Osteoblast (primary cell): Measurements from ENCODE around the gene GNG2. TPM values are rescaled to one million over a fixed set of nuclear protein-coding genes. Genes with fewer than 3 reads are reported as not detected.

Source experiments
- DNase-seq: peaks from one replicate; pipeline ENCODE4 v3.0.0; 2011; ENCODE audit warnings: low spot score, mixed read lengths; ENCODE audit not compliant: insufficient read length; ENCODE audit errors: missing footprints
- H2AFZ ChIP-seq: 2 replicates; pipeline ENCODE4 v1.6.0; 2011; ENCODE audit warnings: mild to moderate bottlenecking, low read length
- H3K27ac ChIP-seq: 2 replicates; pipeline ENCODE4 v1.5.1; 2011; ENCODE audit warnings: mild to moderate bottlenecking, low read depth, low read length, moderate library complexity
- H3K27me3 ChIP-seq: 2 replicates; pipeline ENCODE4 v1.6.0; 2012; ENCODE audit warnings: mild to moderate bottlenecking, control low read depth, inconsistent platforms, low read length, moderate library complexity; ENCODE audit not compliant: insufficient read depth
- H3K36me3 ChIP-seq: 2 replicates; pipeline ENCODE4 v1.5.1; 2011; ENCODE audit warnings: mild to moderate bottlenecking, low read length, control low read depth, moderate library complexity; ENCODE audit not compliant: insufficient read depth
- H3K4me1 ChIP-seq: 2 replicates; pipeline ENCODE4 v1.5.1; 2011; ENCODE audit warnings: mild to moderate bottlenecking, low read length, control low read depth, moderate library complexity; ENCODE audit not compliant: insufficient read depth
- H3K4me2 ChIP-seq: 2 replicates; pipeline ENCODE4 v1.6.0; 2011; ENCODE audit warnings: mild to moderate bottlenecking, low read length; ENCODE audit not compliant: insufficient read depth
- H3K4me3 ChIP-seq: fragments of 200-600 bp; sonication (generic); 3 replicates; pipeline ENCODE4 v1.5.1; 2012; ENCODE audit warnings: mild to moderate bottlenecking, low read length, inconsistent platforms; ENCODE audit not compliant: insufficient read depth
- H3K79me2 ChIP-seq: 2 replicates; pipeline ENCODE4 v1.6.0; 2012; ENCODE audit warnings: mild to moderate bottlenecking, low read length, control low read depth, inconsistent platforms; ENCODE audit not compliant: insufficient read depth
- H3K9me3 ChIP-seq: 2 replicates; pipeline ENCODE4 v1.5.1; 2011; ENCODE audit warnings: low read depth, low read length, control low read depth
- H4K20me1 ChIP-seq: 2 replicates; pipeline ENCODE4 v1.6.0; 2012; ENCODE audit warnings: mild to moderate bottlenecking, low read length, control low read depth; ENCODE audit not compliant: insufficient read depth
- total RNA-seq: library from RNA; depleted of rRNA; stranded (reverse); fragments of >200 nt; gene quantifications from 2 replicates; pipeline ENCODE4 v1.2.3, GENCODE V29; 2012
- TF ChIP-seq, protein P1 (sequence below): IDR thresholded peaks from 2 replicates; pipeline ENCODE4 v1.5.1; 2011; ENCODE audit warnings: mild to moderate bottlenecking, low read depth, low read length, moderate library complexity; ENCODE audit errors: extremely low read depth

Gene GNG2
- total RNA-seq, 1 donor, result 9.8 TPM

DNA sequence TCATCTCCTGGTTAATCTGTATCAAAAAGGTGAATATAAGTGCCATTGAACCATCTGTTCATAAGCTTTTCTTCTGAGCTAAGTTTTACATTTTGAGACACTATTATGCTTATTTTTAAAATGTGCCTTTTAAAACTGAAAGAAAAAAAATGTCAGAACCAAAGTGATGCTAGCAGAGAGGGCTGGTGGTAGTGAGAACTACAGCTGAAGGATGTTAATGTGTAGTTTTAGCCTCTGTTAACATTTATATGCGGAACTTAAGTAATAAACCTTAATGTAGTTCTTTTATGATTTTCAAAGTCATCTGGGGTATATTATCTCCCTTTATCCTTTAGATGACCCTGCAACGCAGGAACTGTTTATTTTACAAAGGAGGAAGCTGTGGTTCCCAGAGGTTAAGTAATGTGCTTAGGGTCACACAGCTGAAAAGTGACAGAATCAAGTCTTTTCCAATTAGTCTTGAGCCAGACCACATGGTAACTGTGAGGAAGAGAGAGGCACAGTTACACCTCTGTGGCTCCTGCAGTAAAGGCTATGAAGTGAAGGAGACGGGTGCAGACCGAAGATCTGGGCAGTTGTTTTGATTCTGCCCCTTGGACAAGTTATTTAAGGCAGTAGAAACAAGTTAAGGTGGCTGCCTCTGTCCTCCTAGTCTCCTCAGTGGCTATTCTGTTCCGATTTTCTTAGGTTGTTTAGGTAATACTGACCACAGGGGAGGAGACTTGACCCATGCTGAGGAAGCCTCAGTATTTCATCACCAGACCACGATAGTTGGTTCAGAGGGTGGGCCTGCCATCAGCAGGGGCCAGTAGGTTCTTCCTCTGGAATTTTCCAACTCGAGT, 23.9 kb downstream of the GNG2 start:
- Histone ChIP-seq H3K4me3 (no peak overlapping the region), H3K27ac (no peak overlapping the region), H3K4me1 (peaks cover 5% of the 10 kb centered on the region), H3K27me3 (no peaks in the 10 kb centered on the region), H3K4me2 (peak overlapping the region; percentile 25), H3K36me3 (no peaks in the 10 kb centered on the region), H3K79me2 (no peaks in the 10 kb centered on the region), H3K9me3 (no peaks in the 10 kb centered on the region), H2AFZ (peak overlapping the region; percentile 34), H4K20me1 (no peaks in the 10 kb centered on the region)
- TF ChIP-seq, protein P1, sequence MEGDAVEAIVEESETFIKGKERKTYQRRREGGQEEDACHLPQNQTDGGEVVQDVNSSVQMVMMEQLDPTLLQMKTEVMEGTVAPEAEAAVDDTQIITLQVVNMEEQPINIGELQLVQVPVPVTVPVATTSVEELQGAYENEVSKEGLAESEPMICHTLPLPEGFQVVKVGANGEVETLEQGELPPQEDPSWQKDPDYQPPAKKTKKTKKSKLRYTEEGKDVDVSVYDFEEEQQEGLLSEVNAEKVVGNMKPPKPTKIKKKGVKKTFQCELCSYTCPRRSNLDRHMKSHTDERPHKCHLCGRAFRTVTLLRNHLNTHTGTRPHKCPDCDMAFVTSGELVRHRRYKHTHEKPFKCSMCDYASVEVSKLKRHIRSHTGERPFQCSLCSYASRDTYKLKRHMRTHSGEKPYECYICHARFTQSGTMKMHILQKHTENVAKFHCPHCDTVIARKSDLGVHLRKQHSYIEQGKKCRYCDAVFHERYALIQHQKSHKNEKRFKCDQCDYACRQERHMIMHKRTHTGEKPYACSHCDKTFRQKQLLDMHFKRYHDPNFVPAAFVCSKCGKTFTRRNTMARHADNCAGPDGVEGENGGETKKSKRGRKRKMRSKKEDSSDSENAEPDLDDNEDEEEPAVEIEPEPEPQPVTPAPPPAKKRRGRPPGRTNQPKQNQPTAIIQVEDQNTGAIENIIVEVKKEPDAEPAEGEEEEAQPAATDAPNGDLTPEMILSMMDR, result no peak
- no peak for DNase-seq

DNA sequence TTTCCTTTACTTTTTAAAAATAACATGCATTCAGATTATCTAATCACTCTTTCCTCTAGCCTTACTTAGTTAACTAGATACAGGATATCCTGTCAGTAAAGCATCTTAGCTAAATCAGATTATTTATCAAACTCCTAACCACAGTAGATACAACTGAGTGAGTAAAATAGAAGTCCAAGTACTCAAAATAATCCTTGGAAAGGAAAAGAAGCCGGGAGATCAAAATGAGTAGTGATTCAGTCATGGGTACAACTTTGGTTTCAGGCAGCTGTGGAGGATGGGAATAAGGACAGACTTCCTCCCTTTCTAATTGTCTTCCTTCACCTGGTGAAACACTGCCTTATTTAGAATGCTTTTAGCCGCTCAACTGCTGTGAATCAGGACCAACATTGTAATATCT, 29.4 kb downstream of the GNG2 start:
- no peaks in the 10 kb centered on the region for H3K9me3 ChIP-seq
- H4K20me1 ChIP-seq, result no peaks in the 10 kb centered on the region
- peak overlapping the region; percentile 64 for H2AFZ ChIP-seq
- H3K27me3 ChIP-seq, result no peaks in the 10 kb centered on the region
- no peak overlapping the region for H3K27ac ChIP-seq
- no peaks in the 10 kb centered on the region for H3K4me1 ChIP-seq
- H3K36me3 ChIP-seq, result no peaks in the 10 kb centered on the region
- no peak overlapping the region for H3K4me3 ChIP-seq
- TF ChIP-seq, protein P1, result no peak
- no peak for DNase-seq
- H3K79me2 ChIP-seq, result no peaks in the 10 kb centered on the region
- no peak overlapping the region for H3K4me2 ChIP-seq

DNA sequence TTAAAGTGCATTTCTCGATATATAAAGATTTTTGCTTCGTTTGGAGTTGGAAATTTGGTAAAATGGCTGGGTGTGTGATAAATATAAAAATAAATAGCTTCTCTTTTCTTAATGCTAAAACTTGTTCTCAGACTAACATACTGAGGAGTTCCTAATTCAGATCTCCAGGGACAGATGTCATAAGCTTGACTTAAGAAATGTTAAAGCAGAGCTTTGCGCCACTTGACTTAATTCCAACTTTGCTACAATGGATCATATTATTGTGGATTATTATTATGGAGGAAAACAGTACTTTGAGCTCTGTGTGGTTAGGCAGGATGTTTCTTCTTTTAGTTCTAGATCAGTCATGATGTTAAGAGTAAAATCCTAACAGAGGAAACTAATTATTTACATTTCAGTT, 33.8 kb downstream of the GNG2 start:
- Histone ChIP-seq H3K4me1 (no peaks in the 10 kb centered on the region), H3K27me3 (no peaks in the 10 kb centered on the region), H3K4me3 (no peak overlapping the region), H3K4me2 (no peak overlapping the region), H3K79me2 (no peaks in the 10 kb centered on the region), H3K36me3 (no peaks in the 10 kb centered on the region), H4K20me1 (no peaks in the 10 kb centered on the region), H3K27ac (no peak overlapping the region), H2AFZ (no peak overlapping the region), H3K9me3 (no peaks in the 10 kb centered on the region)
- DNase-seq, result no peak
- TF ChIP-seq, protein P1, result no peak

DNA sequence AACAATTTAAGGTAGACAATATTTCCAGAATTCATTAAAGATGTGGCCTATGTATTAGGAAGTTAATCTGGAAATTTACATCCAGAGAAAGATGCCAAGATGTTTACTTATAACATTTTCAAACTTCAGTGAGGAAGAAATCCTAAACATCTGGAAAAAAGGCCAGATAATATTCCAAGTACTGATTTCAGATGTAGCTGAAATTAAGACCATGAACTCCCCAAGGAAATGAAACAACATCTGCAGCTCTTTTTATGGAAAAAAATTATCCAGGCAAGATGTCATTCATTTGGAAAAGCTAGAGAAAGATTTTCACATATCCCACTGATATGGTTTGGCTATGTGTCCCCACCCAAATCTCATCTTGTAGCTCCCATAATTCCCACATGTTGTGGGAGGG, 35.0 kb downstream of the GNG2 start:
- no peaks in the 10 kb centered on the region for H3K4me1 ChIP-seq
- H4K20me1 ChIP-seq, result no peaks in the 10 kb centered on the region
- H3K27ac ChIP-seq, result no peak overlapping the region
- no peaks in the 10 kb centered on the region for H3K9me3 ChIP-seq
- H3K4me2 ChIP-seq, result no peak overlapping the region
- H3K4me3 ChIP-seq, result no peak overlapping the region
- TF ChIP-seq, protein P1, result no peak
- H3K27me3 ChIP-seq, result no peaks in the 10 kb centered on the region
- H2AFZ ChIP-seq, result no peak overlapping the region
- no peaks in the 10 kb centered on the region for H3K36me3 ChIP-seq
- no peaks in the 10 kb centered on the region for H3K79me2 ChIP-seq
- no peak for DNase-seq
